Endothelial cell (in vitro differentiated cells): ENCODE measurements around the gene PPIE. TPM values are rescaled to one million over a fixed set of nuclear protein-coding genes. Genes with fewer than 3 reads are reported as not detected.

Experiments
- DNase-seq: peaks from one replicate; pipeline ENCODE4 v3.0.0; 2021; ENCODE audit warnings: low spot score
- H3K27ac Mint-ChIP-seq: one replicate; pipeline ENCODE4 v1.8.0; 2021; ENCODE audit warnings: mixed read lengths, inconsistent platforms; ENCODE audit not compliant: unreplicated experiment
- H3K27me3 Mint-ChIP-seq: one replicate; pipeline ENCODE4 v1.8.0; 2021; ENCODE audit warnings: mild to moderate bottlenecking, moderate library complexity, mixed read lengths, inconsistent platforms; ENCODE audit not compliant: unreplicated experiment
- H3K36me3 Mint-ChIP-seq: one replicate; pipeline ENCODE4 v1.8.0; 2021; ENCODE audit warnings: mild to moderate bottlenecking, low read depth, mixed read lengths, inconsistent platforms; ENCODE audit not compliant: unreplicated experiment
- H3K4me1 Mint-ChIP-seq: one replicate; pipeline ENCODE4 v1.8.0; 2021; ENCODE audit warnings: mild to moderate bottlenecking, mixed read lengths, inconsistent platforms; ENCODE audit not compliant: unreplicated experiment
- H3K4me3 Mint-ChIP-seq: one replicate; pipeline ENCODE4 v1.8.0; 2021; ENCODE audit warnings: mild to moderate bottlenecking, mixed read lengths, inconsistent platforms; ENCODE audit not compliant: unreplicated experiment
- H3K9me3 Mint-ChIP-seq: one replicate; pipeline ENCODE4 v1.8.0; 2021; ENCODE audit warnings: mixed read lengths, inconsistent platforms; ENCODE audit not compliant: unreplicated experiment
- CTCF ChIP-seq: fragments of 200-600 bp; sonication (generic); IDR thresholded peaks from one replicate; pipeline ENCODE4 v1.5.0; 2021; ENCODE audit warnings: antibody characterized with exemption; ENCODE audit not compliant: unreplicated experiment
- total RNA-seq: library from RNA; stranded (reverse); fragmentation: NEBNext Ultra II Directional; extraction: Animal tissue kit (Norgen Biotek cat#: 25700); gene quantifications from one replicate; pipeline ENCODE4 v1.2.1, GENCODE V29; 2021; ENCODE audit not compliant: unreplicated experiment

Gene PPIE
- total RNA-seq, 1 donor from 2014 or later = 38.1 TPM

- TF ChIP-seq CTCF = no peak
- no peaks in the 10 kb centered on the region for H3K9me3 Mint-ChIP-seq
- H3K4me3 Mint-ChIP-seq = peak overlapping the region; percentile 65
- peaks cover 42% of the 10 kb centered on the region for H3K36me3 Mint-ChIP-seq
- no peaks in the 10 kb centered on the region for H3K4me1 Mint-ChIP-seq
- peak overlapping the region; percentile 37 for H3K27ac Mint-ChIP-seq
- no peak for DNase-seq
- H3K27me3 Mint-ChIP-seq = no peaks in the 10 kb centered on the region
Measured at GRCh38 chr1:39755965-39756659, 17.4 kb downstream of the PPIE start.

- Mint-ChIP-seq H3K27me3 (peaks cover 2% of the 10 kb centered on the region), H3K4me1 (no peaks in the 10 kb centered on the region), H3K4me3 (no peak overlapping the region), H3K27ac (no peak overlapping the region), H3K9me3 (no peaks in the 10 kb centered on the region), H3K36me3 (peaks cover 36% of the 10 kb centered on the region)
- no peak for DNase-seq
- TF ChIP-seq CTCF = no peak
Measured at GRCh38 chr1:39757501-39757900, 18.8 kb downstream of the PPIE start.

GRCh38 chr1:39758556-39759435, 20.1 kb downstream of the PPIE start:
- peaks cover 2% of the 10 kb centered on the region for H3K27me3 Mint-ChIP-seq
- no peaks in the 10 kb centered on the region for H3K4me1 Mint-ChIP-seq
- H3K27ac Mint-ChIP-seq = no peak overlapping the region
- DNase-seq = no peak
- peaks cover 24% of the 10 kb centered on the region for H3K36me3 Mint-ChIP-seq
- no peaks in the 10 kb centered on the region for H3K9me3 Mint-ChIP-seq
- no peak for TF ChIP-seq CTCF
- H3K4me3 Mint-ChIP-seq = peak overlapping the region; percentile 37

- Mint-ChIP-seq H3K36me3 (peaks cover 21% of the 10 kb centered on the region), H3K4me1 (no peaks in the 10 kb centered on the region), H3K9me3 (no peaks in the 10 kb centered on the region), H3K27me3 (peaks cover 2% of the 10 kb centered on the region), H3K27ac (no peak overlapping the region), H3K4me3 (peak overlapping the region; percentile 37)
- DNase-seq = no peak
- no peak for TF ChIP-seq CTCF
Measured at GRCh38 chr1:39759436-39759726, 20.7 kb downstream of the PPIE start.
